ENCODE data around the gene PRMT9. TPM values are rescaled to one million over a fixed set of nuclear protein-coding genes. Genes with fewer than 3 reads are reported as not detected.

Gene PRMT9
- total RNA-seq, 1 donor from 2014 or later: 7.1 TPM

DNA sequence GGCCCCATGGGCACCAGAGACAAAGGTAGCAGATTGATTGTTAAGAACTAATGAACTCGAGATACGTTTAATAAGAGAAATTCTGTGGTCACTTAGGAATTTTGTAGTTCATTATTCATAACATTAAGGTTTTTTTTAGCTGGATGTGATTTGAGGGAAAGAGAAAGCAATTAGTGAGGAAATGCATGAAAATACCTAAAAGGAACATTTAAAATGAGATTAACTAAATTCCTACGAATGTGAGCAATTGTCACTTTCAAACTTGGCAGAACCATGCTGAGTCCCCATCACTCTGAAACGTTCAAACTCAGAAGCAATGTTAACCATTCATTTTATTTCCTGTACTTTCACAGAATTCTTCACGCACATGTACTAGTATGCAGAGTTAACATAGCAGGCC is 5.9 kb downstream of the PRMT9 start:
- DNase-seq (ENCODE audit: low read depth) (no peak), FAIRE-seq (no peak)
- no peak for TF ChIP-seq CTCF (IDR thresholded peaks at IDR 0.05; ENCODE audit: insufficient read depth, low read length, severe bottlenecking)
- Histone ChIP-seq H3K27me3 (ENCODE audit: control insufficient read depth, insufficient read depth, low read length) (no peaks in the 10 kb centered on the region), H3K36me3 (ENCODE audit: control insufficient read depth, insufficient read depth, low read length) (no peaks in the 10 kb centered on the region), H3K4me3 (ENCODE audit: low read depth, low read length) (no peak overlapping the region)

DNA sequence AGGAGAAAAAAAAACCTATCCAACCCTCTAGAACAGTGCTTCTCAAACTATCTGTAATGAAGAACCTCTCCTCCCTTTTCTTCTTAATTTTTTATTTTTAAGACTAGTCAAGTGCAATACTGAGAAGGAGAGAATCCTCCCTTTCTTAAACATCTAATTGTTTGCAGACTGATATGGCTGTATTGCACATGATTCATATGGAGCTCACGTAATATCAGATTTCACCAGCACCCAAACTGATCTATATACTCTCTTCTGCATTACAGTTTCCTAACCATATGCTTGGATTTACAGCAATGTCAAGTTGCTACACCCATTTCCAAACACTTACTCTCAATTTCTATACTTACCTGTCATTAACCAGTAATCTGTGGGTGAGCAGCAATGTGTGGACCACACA is 9.5 kb downstream of the PRMT9 start:
- no peaks in the 10 kb centered on the region for H3K36me3 ChIP-seq (ENCODE audit: control insufficient read depth, insufficient read depth, low read length)
- TF ChIP-seq CTCF (IDR thresholded peaks at IDR 0.05; ENCODE audit: insufficient read depth, low read length, severe bottlenecking): no peak
- H3K27me3 ChIP-seq (ENCODE audit: control insufficient read depth, insufficient read depth, low read length): no peaks in the 10 kb centered on the region
- DNase-seq (ENCODE audit: low read depth) (peak; percentile 49), FAIRE-seq (no peak)
- H3K4me3 ChIP-seq (ENCODE audit: low read depth, low read length): no peak overlapping the region

DNA sequence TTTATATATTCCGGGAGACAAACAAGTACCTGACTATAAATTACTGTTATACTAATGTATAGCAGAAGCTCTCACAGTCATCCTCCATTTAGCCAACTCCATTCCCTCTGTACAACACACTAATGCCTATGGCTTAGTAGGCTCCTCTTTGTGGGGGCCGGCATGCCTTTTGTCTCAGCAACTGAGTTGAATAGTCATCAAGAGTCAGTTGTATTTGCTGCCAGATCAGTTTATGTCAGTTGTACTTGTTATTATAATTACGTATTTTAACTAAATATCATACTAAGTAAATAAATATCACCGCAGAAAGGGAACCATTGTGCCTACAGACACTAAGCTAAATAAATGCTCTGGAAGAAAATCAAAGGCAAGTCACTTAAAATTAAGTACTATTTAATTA is 9.9 kb downstream of the PRMT9 start:
- Histone ChIP-seq H3K27me3 (ENCODE audit: control insufficient read depth, insufficient read depth, low read length) (no peaks in the 10 kb centered on the region), H3K36me3 (ENCODE audit: control insufficient read depth, insufficient read depth, low read length) (no peaks in the 10 kb centered on the region), H3K4me3 (ENCODE audit: low read depth, low read length) (no peak overlapping the region)
- TF ChIP-seq CTCF (IDR thresholded peaks at IDR 0.05; ENCODE audit: insufficient read depth, low read length, severe bottlenecking): no peak
- no peak for DNase-seq (ENCODE audit: low read depth)
- no peak for FAIRE-seq

DNA sequence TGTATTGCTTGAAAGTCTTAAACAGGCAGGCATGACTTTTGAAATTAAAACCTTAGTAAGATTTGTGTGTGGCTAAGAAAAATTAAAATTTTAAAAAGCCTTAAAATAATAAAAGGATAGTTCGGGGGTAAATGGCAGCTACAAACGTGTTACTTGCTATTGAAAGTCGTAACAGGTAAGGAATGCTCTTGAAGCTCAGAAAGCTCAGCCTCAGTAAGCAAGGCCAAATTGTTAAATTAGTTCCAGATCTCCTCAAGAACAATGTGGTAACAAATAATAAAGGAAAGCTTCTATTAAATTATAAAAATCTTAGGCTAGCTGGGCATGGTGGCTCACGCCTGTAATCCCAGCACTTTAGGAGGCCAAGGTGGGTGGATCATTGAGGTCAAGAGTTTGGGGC is 25.5 kb downstream of the PRMT9 start:
- Histone ChIP-seq H3K4me3 (ENCODE audit: low read depth, low read length) (no peak overlapping the region), H3K36me3 (ENCODE audit: control insufficient read depth, insufficient read depth, low read length) (peaks cover 2% of the 10 kb centered on the region), H3K27me3 (ENCODE audit: control insufficient read depth, insufficient read depth, low read length) (no peaks in the 10 kb centered on the region)
- TF ChIP-seq CTCF (IDR thresholded peaks at IDR 0.05; ENCODE audit: insufficient read depth, low read length, severe bottlenecking): no peak
- no peak for DNase-seq (ENCODE audit: low read depth)
- no peak for FAIRE-seq

DNA sequence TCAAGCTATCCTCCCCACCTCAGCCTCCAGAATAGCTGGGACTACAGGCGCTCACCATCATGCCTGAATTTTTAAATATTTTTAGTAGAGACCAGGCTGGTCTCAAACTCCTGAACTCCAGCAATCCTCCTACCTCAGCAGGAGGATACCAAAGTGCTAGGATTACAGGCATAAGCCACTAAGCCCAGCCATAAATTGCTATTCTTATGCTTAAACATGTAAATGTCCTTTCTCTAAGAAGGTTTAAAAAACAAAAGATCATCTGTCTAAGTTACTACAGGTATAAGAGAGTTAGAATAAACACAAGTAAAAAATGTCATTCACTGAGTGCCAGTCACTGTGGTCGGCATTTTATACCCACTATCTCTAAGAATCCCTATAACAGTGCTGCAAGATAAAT is 28.3 kb downstream of the PRMT9 start:
- Histone ChIP-seq H3K36me3 (ENCODE audit: control insufficient read depth, insufficient read depth, low read length) (peaks cover 2% of the 10 kb centered on the region), H3K27me3 (ENCODE audit: control insufficient read depth, insufficient read depth, low read length) (no peaks in the 10 kb centered on the region), H3K4me3 (ENCODE audit: low read depth, low read length) (no peak overlapping the region)
- FAIRE-seq: no peak
- no peak for DNase-seq (ENCODE audit: low read depth)
- no peak for TF ChIP-seq CTCF (IDR thresholded peaks at IDR 0.05; ENCODE audit: insufficient read depth, low read length, severe bottlenecking)

DNA sequence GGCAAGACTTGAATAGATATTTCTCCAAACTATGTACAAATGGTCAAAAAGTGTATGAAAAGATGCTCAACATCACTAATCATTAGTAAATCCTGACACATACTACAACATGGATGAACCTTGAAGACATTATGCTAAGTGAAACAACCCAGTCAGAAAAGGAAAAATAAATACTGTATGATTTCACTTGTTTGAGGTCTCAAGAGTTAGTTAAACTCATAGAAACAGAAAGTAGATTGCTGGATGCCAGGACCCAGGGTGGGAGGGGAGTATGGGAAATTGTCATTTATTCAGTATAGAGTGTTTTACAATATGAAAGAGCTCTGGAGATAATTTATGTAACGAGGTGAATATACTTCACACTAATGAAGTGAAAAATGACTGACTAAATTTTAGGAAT is 32.4 kb downstream of the PRMT9 start:
- no peak for TF ChIP-seq CTCF (IDR thresholded peaks at IDR 0.05; ENCODE audit: insufficient read depth, low read length, severe bottlenecking)
- H3K4me3 ChIP-seq (ENCODE audit: low read depth, low read length): no peak overlapping the region
- H3K27me3 ChIP-seq (ENCODE audit: control insufficient read depth, insufficient read depth, low read length): no peaks in the 10 kb centered on the region
- DNase-seq (ENCODE audit: low read depth): no peak
- H3K36me3 ChIP-seq (ENCODE audit: control insufficient read depth, insufficient read depth, low read length): no peaks in the 10 kb centered on the region
- FAIRE-seq: no peak
